Kidney (tissue), 14 donors: ENCODE results near the gene SEMA4C. TPM values are rescaled to one million over a fixed set of nuclear protein-coding genes. Genes with fewer than 3 reads are reported as not detected.

ENCODE experiments used
- DNase-seq, 5 donors: peaks; one replicate each; pipeline ENCODE4 v3.0.0-alpha.2; 2013 to 2020
- FAIRE-seq: peaks from 2 replicates; lab custom pipeline; 2012; peaks lifted over from hg19 to GRCh38; lab: Jason Lieb, UNC
- H3K27ac ChIP-seq, 2 donors: one replicate each; pipeline ENCODE4 v1.7.0; 2013; ENCODE audit warnings: low read depth in 2 of 2, low read length in 2 of 2, inconsistent platforms in 1 of 2
- H3K27me3 ChIP-seq: one replicate; pipeline ENCODE4 v1.7.1; 2013; ENCODE audit warnings: low read length, inconsistent platforms; ENCODE audit not compliant: control insufficient read depth, insufficient read depth
- H3K36me3 ChIP-seq, 3 donors: one replicate each; pipeline versions ENCODE4 v1.7.0 to v1.7.1; 2013; ENCODE audit warnings: low read length in 3 of 3, control low read depth in 1 of 3, inconsistent platforms in 1 of 3; ENCODE audit not compliant: insufficient read depth in 3 of 3, control insufficient read depth in 2 of 3
- H3K4me1 ChIP-seq, 3 donors: one replicate each; pipeline versions ENCODE4 v1.7.0 to v1.7.1; 2013; ENCODE audit warnings: low read length in 3 of 3, inconsistent platforms in 1 of 3, low read depth in 1 of 3; ENCODE audit not compliant: control insufficient read depth in 2 of 3, insufficient read depth in 2 of 3
- H3K4me3 ChIP-seq, 3 donors: one replicate each; pipeline versions ENCODE4 v1.7.0 to v1.8.1; 2013; ENCODE audit warnings: low read length in 3 of 3, control low read depth in 1 of 3, inconsistent platforms in 1 of 3
- H3K9ac ChIP-seq, 3 donors: one replicate each; pipeline versions ENCODE4 v1.7.0 to v1.7.1; 2013; ENCODE audit warnings: low read length in 3 of 3, control low read depth in 1 of 3, inconsistent platforms in 1 of 3
- H3K9me3 ChIP-seq, 3 donors: one replicate each; pipeline versions ENCODE4 v1.7.0 to v1.7.1; 2013; ENCODE audit warnings: low read length in 3 of 3, control low read depth in 1 of 3, inconsistent platforms in 1 of 3; ENCODE audit not compliant: control insufficient read depth in 2 of 3, insufficient read depth in 1 of 3
- CTCF ChIP-seq: IDR thresholded peaks from 3 replicates; pipeline ENCODE4 v1.5.1; 2012; ENCODE audit warnings: mild to moderate bottlenecking, moderate library complexity, borderline replicate concordance; ENCODE audit not compliant: insufficient read depth; ENCODE audit errors: extremely low read depth
- intact Hi-C: fragments of 100-400 bp; cut with DNase I; formaldehyde crosslinking; loops from one replicate; pipeline ENCODE4 v1.11.1; 2022
- polyA plus RNA-seq: library from polyadenylated mRNA; stranded (reverse); fragments of 350-450 nt; fragmentation: Illumina TruSeq; extraction: RNeasy Lipid Tissue Mini Kit (QIAGEN cat#74804); gene quantifications from one replicate; pipeline ENCODE4 v1.2.3, GENCODE V29; 2014; ENCODE audit warnings: low read depth, low replicate concordance; ENCODE audit not compliant: insufficient read depth
- total RNA-seq: library from RNA; stranded (reverse); fragmentation: NEBNext Ultra II Directional; extraction: Animal tissue kit (Norgen Biotek cat#: 25700); gene quantifications from one replicate; pipeline ENCODE4 v1.2.1, GENCODE V29; 2021
- donor health status: control.
- donor health status: control.
- donor health status: control.
- donor health status: control.
- donor health status: control.
- donor health status: DM: yes; HTN: yes; CAD: no.
- donor health status: Normal renal cell carcinoma (clear cell type).

The SEMA4C gene
- total and polyA plus RNA-seq, 2 donors from 2014 or later: 11.1 to 44.6 TPM

- no peak for TF ChIP-seq CTCF
- H3K4me3 ChIP-seq: no peak overlapping the region
- H3K9ac ChIP-seq: no peak overlapping the region
- H3K27me3 ChIP-seq: no peaks in the 10 kb centered on the region
- no peak for FAIRE-seq
- no peak for DNase-seq
- no peaks in the 10 kb centered on the region for H3K9me3 ChIP-seq
- H3K27ac ChIP-seq: no peak overlapping the region
- intact Hi-C loops: no loop called here
- H3K36me3 ChIP-seq: peaks cover 4 to 24% (median 16%) of the 10 kb centered on the region in 3 donors
- H3K4me1 ChIP-seq: no peaks in the 10 kb centered on the region
Measured at GRCh38 chr2:96846825-96847224, 23.1 kb downstream of the SEMA4C start.

GRCh38 chr2:96844405-96844808 is 25.5 kb downstream of the SEMA4C start:
- peaks cover 0 to 2% (median 0%) of the 10 kb centered on the region in 3 donors for H3K4me1 ChIP-seq
- no peak for TF ChIP-seq CTCF
- peaks cover 0 to 12% (median 10%) of the 10 kb centered on the region in 3 donors for H3K36me3 ChIP-seq
- H3K9ac ChIP-seq: no peak overlapping the region
- H3K27ac ChIP-seq: no peak overlapping the region
- H3K4me3 ChIP-seq: no peak overlapping the region
- no peak for FAIRE-seq
- intact Hi-C loops: no loop called here
- H3K27me3 ChIP-seq: no peaks in the 10 kb centered on the region
- H3K9me3 ChIP-seq: no peaks in the 10 kb centered on the region
- no peak for DNase-seq

- H3K9ac ChIP-seq: no peak within 1 kb of the TSS
- no peak for FAIRE-seq
- H3K4me1 ChIP-seq: peaks cover 0 to 6% (median 0%) of the 10 kb centered on the region in 3 donors
- peaks cover 0 to 12% (median 8%) of the 10 kb centered on the region in 3 donors for H3K36me3 ChIP-seq
- H3K4me3 ChIP-seq: no peak within 1 kb of the TSS
- DNase-seq: no peak
- intact Hi-C loops: no loop called here
- H3K27ac ChIP-seq: no peak within 1 kb of the TSS
- H3K9me3 ChIP-seq: no peaks in the 10 kb centered on the region
- H3K27me3 ChIP-seq: no peaks in the 10 kb centered on the region
- no peak for TF ChIP-seq CTCF
Measured at GRCh38 chr2:96843538-96844268, 26.2 kb downstream of the SEMA4C start, which contains the start of gene ANKRD23. TSS of gene ANKRD23 (minus strand) at chr2:96844021. CDS start at chr2:96843992, 29 bp downstream.
